Esophagus muscularis mucosa (tissue), 4 donors: ENCODE measurements around the gene LDLRAD3.

ENCODE experiments used
- CTCF ChIP-seq, 3 experiments: fragments of 200-600 bp in 2 of 3; fragments of 450-650 bp in 1 of 3; sonication (generic) in 2 of 3; IDR thresholded peaks; one replicate each; pipeline ENCODE4 v1.5.1; 2017 to 2019; ENCODE audit warnings: antibody characterized with exemption in 3 of 3, mild to moderate bottlenecking in 2 of 3, moderate library complexity in 1 of 3
- EP300 ChIP-seq: sonication (generic); formaldehyde crosslinking; IDR thresholded peaks from one replicate; pipeline ENCODE4 v1.6.1; 2017; ENCODE audit warnings: antibody characterized with exemption
- POLR2A ChIP-seq: fragments of 450-650 bp; IDR thresholded peaks from one replicate; pipeline ENCODE4 v1.6.1; 2017; ENCODE audit warnings: antibody characterized with exemption, moderate library complexity, mild to moderate bottlenecking, low read depth

- TF ChIP-seq CTCF (IDR thresholded peaks at IDR 0.05), result no peak
- no peak for TF ChIP-seq EP300
- no peak for TF ChIP-seq POLR2A
Observed at GRCh38 chr11:35943309-35943708, 553 bp upstream of the LDLRAD3 start.
